NB4 (cell line): ENCODE data around the gene OR5K4.

ENCODE experiments used
- DNase-seq: peaks from one replicate; pipeline ENCODE4 v3.0.0; 2010; ENCODE audit warnings: low read depth
- H3K4me3 ChIP-seq: one replicate; pipeline ENCODE4 v1.5.1; 2011; ENCODE audit warnings: mild to moderate bottlenecking, low read depth, low read length, moderate library complexity
- CTCF ChIP-seq: IDR thresholded peaks from one replicate; pipeline ENCODE4 v1.5.1; 2012; ENCODE audit warnings: low read depth, low read length
- MAX ChIP-seq: IDR thresholded peaks from 2 replicates; pipeline ENCODE4 v1.6.1; 2011; ENCODE audit warnings: low read depth, low read length
- MYC ChIP-seq: IDR thresholded peaks from 2 replicates; pipeline ENCODE4 v1.6.1; 2011; ENCODE audit warnings: low read depth, low read length
- POLR2A ChIP-seq: IDR thresholded peaks from 2 replicates; pipeline ENCODE4 v1.6.1; 2011; ENCODE audit warnings: mild to moderate bottlenecking; ENCODE audit not compliant: insufficient read length; ENCODE audit errors: extremely low read depth

The OR5K4 gene

GRCh38 chr3:98398513-98398912 lies 44.9 kb downstream of the OR5K4 start:
- DNase-seq, result no peak
- TF ChIP-seq MAX, result no peak
- TF ChIP-seq MYC, result no peak
- TF ChIP-seq POLR2A, result no peak
- no peak for TF ChIP-seq CTCF
- no peak overlapping the region for H3K4me3 ChIP-seq

GRCh38 chr3:98402507-98402906 lies 48.9 kb downstream of the OR5K4 start:
- H3K4me3 ChIP-seq, result no peak overlapping the region
- TF ChIP-seq CTCF (no peak), POLR2A (no peak)
- DNase-seq, result no peak

- DNase-seq, result no peak
- TF ChIP-seq POLR2A (no peak), MAX (no peak), CTCF (no peak), MYC (no peak)
- H3K4me3 ChIP-seq, result no peak overlapping the region
Measured at GRCh38 chr3:98404010-98404409, 50.4 kb downstream of the OR5K4 start.
